Measurements from ENCODE around the gene ZNF672.
"Not testable (repeated sequence)": the region's sequence is repeated elsewhere in the genome, so short reads cannot be mapped to it uniquely, and the experiment has no call there.

The ZNF672 gene
- total RNA-seq: 19.8 to 54.0 (median 36.6) reads per million in 18 experiments

DNA sequence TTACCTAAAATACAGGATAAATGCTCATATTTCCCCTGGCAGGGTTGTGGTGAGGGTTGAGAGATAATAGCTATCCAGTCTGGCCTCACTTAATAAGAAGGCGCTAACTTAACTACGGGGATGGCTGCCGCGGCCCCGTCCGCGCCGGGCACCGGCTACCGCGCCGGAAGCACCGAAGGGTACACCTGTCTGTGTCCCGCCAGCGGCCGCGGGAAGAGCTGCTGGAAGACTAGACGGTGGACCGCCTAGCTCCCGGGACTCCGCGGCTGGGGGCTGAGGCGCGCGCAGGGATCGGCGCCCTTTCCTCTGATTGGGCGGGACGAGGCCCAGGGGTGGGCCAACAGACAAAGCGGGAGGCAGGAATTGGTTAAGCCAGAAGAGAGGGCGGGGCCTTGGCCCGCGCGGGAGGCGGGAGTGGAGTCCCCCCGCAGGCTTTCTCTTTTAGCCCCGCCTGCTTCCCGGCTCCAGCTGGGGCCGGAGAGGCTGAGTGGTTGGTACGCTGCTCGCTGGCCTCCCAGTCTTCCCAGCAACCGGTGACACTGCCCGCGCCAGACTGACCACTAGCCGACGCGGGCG is at the start of gene ZNF672:
ZNF672 (plus strand) TSS at position 444 of the 576 bp plus-strand sequence. CDS start 9,051 bp downstream, outside the sequence.
- peak; percentile 99 for DNase-seq

DNA sequence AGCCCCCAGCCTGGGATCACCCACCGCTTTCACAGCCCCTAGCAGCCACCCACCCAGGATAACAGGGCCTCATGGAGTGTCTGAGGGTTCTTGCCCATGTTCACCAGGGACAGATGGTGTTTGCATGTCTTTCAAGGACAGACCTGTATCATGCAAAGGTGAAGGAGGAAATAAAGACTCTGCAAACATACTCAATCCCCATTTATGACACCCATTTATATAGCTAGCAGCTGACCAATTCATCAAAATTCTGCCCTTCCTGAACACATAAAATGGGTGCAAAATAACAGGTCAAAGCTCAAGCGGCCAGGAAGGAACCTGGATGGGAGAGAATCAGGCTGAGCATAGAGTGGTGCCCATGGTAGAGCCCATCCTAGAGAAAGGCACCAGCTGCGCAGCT is 49.7 kb upstream of the ZNF672 start:
- no peak for DNase-seq

DNA sequence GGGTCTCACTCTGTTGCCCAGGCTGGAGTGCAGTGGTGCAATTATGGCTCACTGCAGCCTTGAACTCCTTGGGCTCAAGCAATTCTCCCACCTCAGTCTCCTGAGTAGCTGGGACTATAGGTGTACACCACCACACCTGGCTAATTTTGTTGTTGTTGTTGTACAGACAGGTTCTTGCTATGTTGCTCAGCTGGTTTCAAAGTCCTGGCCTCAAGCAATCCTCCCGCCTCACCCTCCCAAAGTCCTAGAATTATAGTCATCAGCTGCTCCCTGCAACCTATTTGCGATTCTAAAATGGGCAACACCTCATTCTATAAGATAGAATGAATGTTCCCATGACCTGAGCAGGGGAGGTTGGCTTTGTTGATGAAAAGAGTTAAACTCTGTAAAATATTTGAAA is 48.7 kb upstream of the ZNF672 start:
- not testable (repeated sequence) for DNase-seq

DNA sequence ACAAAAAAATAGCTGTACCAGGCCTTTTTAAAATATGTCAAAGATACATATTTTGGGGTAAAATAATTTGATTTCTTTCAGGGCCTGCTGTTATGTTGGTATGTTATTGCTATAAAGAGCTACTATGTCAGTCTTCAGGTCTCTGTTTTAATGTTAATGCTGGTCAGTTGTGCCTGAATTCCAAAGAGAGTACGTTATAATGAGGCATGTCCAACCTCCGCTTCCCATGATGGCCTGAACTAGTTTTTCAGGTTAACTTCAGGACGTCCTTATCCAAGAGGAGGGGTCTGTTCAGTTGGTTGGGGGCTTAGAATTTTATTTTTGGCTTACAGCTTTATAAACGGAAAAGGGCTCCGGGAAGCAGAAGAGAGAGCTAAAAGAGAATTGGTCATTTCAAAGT is 47.6 kb upstream of the ZNF672 start:
- no peak for DNase-seq

DNA sequence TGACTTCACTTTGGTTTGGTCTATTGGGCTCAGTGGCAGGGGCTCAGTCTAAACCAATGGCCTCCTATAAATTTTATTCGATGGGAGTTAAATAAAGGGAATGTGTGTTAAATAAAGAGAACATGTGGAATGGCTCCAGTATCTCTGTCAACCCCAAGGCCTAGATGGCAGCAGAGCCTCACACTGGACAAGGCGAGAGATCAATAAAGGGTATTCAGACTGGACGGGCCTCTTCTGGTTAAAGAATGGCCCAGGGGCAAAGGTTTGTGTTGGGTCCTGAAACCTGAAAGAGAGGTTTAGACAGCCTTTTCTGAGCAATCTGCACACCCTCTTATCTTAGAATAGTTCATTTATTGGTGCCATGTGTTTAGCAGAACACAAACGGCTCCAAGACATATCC is 47.0 kb upstream of the ZNF672 start:
- DNase-seq: no peak

DNA sequence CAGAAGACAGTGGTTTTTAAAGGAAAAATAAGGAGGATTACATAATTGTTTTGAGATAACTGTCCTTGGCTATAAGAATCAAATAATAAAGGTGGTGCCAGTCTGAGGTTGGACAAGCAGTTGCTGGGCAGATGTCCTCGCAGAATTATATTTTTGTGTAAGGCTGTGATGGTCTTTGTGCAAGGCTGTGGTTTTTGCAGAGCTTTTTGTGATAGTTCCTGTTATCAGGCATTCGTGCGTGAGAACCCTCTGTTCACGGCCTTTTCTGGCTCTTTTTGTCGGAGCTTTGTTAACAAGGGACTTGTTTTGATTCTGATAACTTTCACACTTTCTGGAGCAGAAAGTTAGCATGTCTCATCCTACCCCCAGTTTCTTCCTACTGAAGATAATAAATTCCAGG is 45.7 kb upstream of the ZNF672 start:
- peak; percentile 71 to 78 for DNase-seq

DNA sequence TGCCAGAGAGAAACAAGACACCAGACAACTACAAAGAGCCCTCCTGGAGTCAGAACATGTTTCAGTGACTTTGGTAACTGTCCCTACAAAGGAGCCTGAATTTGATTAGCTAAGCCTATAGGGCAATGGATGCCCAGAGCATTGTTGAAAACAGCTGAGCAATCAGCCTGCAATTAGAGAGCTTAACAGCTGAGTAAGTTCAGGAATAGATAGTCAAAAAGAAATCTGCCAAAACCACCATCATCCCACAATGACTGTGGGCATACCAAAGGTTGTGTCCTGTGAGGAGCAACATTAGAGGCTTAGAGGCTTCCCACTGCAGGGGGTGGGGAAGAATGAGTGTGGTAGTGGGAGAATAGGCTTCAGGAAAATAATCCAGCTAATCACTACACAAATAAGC is 44.4 kb upstream of the ZNF672 start:
- no peak for DNase-seq

DNA sequence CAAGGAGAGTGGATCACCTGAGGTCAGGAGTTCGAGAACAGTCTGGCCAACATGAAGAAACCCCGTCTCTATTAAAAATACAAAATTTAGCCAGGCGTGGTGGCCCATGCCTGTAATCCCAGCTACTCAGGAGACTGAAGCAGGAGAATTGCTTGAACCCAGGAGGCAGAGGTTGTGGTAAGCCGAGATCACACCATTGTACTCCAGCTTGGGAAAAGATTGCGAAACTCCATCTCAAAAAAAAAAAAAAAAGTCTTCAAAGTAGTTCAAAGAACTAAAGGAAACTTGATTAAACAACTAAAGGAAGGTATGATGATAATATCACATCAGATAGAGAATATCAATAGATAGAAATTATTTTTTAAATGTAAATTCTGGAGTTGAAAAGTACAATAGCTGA is 43.4 kb upstream of the ZNF672 start:
- not testable (repeated sequence) for DNase-seq

DNA sequence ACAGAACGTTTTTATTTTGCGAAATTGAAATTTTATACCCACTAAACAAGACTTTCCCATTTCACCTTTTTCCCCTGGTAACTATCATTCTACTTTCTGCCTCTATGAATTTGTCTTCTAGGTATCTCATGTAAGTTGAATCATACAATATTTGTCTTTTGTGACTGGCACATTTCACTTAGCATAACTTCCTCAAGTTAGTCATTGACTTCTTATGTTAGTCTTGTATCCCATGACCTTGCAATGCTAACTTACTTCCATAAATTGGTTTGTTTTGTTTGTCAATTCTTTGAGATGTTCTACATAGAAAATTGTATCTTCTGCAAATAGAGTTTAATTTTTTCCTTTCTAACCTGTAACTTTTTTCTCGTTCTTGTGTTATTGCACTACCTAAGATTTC is 39.2 kb upstream of the ZNF672 start:
- peak; percentile 56 to 79 for DNase-seq

DNA sequence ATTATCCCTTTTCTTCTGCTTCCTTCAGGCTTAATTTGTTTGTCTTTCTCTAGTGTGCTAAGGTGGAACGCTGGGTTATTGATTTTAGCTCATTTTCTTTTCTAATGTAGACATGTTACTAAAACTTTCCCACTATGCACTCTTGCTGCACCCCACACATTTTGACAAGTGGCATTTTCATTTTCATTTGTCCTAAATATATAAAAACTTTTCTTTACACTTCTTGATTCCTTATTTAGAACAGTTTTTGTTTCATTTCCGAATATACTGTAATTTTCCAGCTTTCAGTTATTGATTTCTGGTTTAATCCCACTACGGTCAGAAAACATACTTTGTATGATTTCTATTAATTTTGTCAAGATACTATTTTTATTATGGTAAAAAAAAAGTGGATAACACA is 37.6 kb upstream of the ZNF672 start:
- no peak for DNase-seq

DNA sequence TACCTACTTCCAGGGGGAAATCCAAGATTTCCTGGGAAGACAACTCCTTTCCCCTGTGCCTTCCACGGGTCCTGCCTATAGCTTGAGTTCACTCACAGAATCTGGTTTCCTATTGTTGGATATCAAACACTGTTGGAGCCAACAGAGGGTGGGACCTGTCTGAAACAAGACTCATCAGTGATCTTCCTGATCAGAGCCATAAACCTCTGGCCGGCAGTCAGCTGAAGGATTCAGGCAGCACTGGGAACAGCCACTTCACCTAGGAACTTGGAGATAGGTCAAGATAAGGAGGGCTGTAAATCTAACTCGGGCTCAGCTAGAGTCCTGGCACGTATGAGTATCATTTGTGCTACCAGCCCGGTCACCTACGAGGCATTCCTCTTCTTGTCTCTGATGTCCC is 35.6 kb upstream of the ZNF672 start:
- no peak for DNase-seq

DNA sequence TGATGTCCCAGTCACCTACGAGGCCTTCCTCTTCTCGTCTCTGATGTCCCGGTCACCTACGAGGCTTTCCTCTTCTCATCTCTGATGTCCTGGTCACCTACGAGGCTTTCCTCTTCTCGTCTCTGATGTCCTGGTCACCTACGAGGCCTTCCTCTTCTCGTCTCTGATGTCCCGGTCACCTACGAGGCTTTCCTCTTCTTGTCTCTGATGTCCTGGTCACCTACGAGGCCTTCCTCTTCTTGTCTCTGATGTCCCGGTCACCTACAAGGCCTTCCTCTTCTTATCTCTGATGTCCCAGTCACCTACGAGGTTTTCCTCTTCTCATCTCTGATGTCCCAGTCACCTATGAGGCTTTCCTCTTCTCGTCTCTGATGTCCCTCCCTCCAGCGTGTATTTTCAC is 34.5 kb upstream of the ZNF672 start:
- not testable (repeated sequence) for DNase-seq

DNA sequence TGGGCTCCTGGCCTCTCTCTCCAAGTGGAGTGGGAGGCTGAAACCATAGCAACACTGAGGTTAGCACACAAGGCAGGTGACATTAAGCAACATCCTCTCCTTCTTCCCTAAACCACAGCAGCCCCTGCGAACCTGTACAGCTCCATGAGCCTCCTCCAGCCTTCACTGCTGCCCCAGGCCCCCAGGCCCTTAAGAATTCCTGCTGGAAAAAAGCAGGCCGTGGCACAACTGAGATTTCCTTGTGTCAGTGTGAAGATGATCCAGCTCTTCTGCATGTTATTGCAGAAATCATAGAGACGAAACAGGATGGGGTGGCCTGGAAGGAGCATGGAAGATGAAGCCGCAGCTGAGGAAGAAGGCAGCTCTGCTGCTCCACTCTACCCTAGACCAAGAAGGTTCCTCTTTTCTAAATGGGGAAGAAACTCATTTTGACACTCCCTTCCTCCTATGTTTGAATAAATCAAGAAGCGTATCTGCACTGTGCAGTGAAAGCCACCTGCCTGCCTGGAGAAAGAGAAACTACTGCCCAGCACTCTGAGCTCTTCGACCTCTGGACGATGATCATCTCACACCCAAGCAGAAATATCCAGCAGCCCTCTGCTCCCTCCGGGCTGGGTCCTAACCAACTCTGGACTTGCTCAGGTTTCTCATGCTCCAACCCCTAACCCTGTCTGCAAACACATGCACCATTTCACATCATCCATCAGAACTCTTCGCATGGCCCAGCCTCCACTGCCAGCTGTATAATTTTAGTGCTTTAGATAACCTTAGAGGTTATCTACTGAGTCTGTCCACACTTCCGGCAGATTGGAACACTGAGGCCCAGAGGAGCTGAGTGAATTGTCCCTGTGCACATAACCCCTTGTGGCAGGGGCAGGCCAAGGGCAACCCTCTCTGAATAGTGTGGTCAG is 33.0 kb upstream of the ZNF672 start:
- DNase-seq: peak; percentile 84 to 92

DNA sequence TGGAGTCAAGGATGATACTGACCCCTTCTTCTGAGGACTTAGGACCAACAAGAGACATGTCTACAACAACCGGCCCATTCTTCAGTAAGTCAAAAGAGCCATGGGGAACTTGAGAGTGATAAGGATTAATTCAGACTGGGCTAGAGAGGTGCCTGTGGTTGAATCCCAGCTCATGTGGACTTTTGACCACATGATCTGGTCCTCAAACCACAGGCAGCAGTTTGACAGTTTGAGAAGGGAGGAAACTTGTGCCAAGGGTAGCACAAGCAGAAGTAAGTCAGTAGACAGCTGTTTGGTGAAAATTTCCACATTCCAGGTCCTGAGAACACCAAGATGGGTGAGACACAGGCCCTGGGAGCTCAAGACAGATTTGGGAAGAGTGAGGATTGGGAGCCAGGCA is 32.1 kb upstream of the ZNF672 start:
- DNase-seq: peak; percentile 83 to 85

DNA sequence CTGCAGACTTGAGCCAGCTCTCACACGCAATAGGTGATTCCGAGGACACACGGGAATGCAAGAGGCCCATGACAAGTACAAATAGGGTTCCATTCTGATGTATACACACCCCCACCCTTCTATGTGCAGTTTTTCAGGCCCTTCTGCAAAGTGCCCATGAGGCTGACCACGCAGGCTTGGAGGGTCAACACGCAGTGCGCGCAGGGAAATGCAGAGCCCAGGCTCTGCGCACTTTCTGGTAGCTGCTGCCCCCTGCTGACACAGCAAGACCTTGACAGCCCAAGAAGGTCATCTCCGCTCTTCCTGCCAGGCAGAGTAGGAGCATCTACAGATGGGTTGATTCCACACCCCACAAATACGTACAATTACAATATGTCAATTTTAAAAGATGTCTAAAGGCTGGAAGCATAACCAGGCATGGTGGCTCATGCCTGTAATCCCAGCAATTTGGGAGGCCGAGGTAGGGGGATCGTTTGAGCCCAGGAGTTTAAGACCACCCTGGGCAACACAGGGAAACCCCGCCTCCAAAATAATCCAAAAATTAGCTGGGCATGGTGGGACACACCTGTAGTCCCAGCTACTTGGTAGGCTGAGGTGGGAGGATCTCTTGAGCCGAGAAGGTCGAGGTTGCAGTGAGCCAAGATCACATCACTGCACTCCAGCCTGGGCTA is 30.8 kb upstream of the ZNF672 start:
- DNase-seq: peak; percentile 78 to 79

DNA sequence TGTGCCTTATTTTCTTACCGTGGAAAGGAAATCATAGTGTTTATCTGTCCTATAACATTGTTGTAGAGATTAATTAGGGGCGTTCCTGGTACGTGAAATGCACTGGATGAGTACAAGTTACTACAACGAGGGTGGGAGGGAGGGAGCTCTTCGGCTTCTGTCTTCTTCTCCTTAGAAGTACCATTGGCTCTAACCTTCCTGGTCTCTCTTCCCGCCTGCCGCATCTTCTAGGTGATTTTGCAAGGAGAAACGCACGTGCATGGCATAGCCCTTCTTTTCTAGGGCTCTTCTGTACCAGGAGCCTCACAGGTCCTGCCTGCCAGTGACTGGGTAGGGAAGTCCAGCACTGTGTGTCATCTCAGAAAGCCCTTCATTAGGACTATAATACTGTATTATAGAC is 29.1 kb upstream of the ZNF672 start:
- no peak for DNase-seq

DNA sequence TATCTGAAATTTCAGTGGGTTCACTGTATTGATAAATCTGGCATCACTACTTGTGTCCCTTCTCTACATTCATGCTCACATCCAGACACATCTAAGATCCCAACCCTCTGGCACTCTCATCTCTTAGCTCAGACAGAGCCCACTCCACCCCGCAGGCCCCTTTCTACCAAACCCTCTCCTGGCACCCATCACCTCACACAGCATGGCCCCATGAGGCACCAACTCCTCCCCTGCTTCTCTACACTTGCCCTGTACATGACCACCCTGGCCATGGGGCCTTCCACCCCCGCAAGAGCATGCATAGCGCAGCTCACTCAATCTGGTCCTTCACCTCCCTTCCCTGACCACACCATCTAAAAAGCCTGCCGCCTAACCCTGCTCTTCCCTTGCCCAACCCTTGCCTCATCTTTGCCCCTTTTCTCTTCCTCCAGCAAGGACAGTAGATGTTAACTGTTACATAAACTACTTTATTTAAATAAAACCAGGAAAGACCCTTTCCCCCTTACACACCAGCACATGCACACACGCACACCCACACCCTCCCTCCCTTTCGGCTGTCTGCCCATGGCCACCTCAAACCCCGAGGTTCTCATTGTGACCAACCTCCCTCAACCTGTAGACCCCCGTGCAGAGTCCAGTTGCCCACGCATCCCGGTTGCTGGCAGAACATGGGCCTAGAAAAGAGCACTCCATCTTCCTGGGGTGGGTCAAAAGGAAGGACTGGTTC is 27.9 kb upstream of the ZNF672 start:
- no peak for DNase-seq

DNA sequence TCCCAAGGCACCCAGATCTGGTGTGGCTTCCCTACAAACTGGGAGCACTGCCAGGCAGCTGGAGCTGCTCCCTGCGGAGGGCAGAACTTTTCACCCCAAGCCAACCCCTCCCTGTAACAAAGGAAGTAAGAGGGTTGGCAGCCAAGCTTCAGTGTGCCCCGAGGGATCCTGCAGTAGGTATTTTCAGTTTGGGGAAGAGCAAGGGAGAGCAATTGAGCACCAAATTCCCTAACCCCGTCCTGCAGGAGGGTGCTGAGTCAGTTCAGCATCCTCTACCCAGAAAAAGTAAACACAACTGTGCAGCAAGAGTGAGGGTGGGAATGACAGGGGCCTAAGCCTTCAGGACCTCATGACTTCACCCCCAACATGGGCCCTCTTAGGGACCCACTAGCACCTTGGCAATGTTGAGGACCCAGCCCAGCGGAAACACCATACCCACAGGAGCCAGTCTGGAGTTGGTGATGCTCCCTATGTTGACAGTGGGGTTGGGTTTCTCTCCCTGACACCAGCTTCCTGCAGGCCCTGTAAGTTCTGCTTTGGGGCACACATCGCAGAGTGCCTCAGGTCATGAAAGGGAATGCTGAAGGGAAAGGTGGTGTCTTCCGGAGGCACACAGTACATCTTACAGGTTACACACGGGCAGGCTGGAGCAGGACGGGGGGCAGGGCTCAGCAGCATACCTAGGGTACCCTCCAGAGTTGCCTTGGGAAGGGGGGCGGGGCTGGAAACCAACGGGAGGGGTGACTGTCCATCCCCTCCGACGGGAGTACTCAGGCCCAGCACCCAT is 27.1 kb upstream of the ZNF672 start:
- no peak for DNase-seq

DNA sequence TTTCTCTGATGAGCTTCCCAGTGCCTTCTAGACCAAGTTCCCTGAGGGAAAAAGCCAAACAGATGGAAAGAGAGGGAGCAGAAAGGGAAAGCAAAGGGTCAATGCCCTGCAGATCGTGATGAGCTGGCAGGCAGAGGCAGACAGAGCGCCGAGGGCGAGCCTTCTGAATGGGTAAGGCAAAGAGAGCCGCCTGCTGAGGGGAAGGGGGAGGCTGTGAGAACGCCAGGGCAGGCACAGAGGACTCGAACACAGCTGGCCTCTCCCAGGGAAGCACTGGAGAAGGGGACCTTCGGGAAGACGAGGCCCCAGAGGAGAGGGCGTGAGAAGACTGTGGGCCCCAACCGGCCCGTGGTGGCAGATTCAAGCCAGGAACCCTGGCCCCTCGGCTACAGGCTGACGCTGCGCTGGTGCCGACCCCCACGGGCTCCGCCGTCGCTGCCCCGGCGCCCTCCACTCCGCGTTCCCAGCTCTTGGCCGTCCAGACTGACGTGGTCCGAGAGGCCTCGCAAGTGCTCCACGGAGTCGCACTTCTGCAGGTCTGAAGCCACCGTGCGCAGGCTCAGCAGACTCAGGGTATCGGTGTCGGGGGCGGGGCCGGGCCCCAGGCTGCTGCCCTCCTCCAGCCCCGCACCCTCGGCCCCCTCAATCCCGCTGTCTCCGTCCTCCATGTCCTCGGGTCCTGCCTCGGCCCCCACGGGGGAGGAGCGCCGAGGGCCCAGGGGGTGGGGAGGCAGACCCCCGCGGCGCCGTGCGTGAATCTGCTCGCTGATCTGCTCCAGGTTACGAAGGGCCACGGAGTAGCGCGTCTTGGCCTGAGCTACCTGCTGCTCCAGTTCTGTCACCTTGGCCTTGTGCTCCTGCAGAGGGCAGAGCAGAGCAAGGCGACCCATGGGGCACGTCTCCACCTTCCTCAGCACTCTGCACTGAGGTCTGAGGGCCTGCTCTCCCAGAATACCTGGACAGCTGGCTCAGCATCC is 26.2 kb upstream of the ZNF672 start:
- no peak for DNase-seq

DNA sequence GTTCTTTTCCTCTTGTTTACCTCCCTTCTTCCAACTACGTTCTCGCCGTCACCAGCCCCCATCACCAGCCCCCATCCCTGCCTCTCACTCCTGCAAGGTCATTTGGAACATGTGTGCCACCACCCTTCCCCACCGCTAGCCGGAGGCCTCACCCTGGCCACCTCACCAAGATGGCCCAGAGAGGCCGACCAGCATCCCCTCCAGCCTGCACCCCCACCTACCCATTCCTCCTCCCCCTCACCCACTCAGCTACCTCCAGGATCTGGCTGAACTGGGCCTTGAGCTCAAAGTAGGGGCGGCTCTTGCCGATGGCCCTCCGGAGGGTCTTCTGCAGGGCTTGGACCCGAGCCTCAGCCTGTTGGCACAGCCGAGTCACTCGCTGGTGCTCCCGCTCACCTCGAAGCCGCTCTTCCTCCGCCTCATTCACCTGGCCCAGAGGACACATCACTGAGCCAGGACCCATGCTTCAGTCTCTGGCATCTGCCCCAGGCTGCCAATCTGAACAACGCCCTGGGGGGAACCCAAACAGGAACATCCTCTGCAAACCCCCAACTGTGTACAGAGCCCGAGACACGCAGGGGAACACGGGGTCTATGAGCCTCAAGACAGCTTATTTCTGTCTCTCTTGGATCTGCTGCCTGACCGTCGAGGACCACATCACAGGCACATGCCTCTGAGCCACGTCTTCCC is 25.1 kb upstream of the ZNF672 start:
- DNase-seq: no peak
